AG09319 (cell line): ENCODE data around the gene SDR39U1.

ENCODE experiments used
- DNase-seq: peaks from one replicate; pipeline ENCODE4 v3.0.0-alpha.2; 2010; ENCODE audit warnings: low read depth; ENCODE audit errors: extremely low read depth
- TF ChIP-seq, protein P1 (sequence below): IDR thresholded peaks from 2 replicates; pipeline ENCODE4 v1.5.1; 2011; ENCODE audit warnings: low read depth, mild to moderate bottlenecking, inconsistent platforms, low read length, moderate library complexity

Gene SDR39U1

DNA sequence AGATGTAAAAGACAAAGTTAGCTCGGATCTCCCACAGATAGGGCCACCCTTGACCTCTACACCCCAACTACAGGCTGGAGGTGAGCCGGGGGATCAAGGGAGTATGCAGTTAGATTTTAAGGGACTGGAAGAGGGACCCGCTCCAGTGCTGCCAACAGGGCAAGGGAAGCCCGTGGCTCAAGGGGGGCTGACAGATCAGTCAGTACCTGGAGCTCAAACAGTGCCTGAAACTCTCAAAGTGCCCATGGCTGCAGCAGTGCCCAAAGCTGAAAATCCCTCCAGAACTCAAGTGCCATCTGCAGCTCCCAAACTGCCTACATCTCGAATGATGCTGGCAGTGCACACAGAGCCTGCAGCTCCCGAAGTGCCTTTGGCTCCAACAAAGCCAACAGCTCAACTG lies 33.4 kb downstream of the SDR39U1 start:
- DNase-seq = no peak
- TF ChIP-seq, protein P1, sequence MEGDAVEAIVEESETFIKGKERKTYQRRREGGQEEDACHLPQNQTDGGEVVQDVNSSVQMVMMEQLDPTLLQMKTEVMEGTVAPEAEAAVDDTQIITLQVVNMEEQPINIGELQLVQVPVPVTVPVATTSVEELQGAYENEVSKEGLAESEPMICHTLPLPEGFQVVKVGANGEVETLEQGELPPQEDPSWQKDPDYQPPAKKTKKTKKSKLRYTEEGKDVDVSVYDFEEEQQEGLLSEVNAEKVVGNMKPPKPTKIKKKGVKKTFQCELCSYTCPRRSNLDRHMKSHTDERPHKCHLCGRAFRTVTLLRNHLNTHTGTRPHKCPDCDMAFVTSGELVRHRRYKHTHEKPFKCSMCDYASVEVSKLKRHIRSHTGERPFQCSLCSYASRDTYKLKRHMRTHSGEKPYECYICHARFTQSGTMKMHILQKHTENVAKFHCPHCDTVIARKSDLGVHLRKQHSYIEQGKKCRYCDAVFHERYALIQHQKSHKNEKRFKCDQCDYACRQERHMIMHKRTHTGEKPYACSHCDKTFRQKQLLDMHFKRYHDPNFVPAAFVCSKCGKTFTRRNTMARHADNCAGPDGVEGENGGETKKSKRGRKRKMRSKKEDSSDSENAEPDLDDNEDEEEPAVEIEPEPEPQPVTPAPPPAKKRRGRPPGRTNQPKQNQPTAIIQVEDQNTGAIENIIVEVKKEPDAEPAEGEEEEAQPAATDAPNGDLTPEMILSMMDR = no peak

DNA sequence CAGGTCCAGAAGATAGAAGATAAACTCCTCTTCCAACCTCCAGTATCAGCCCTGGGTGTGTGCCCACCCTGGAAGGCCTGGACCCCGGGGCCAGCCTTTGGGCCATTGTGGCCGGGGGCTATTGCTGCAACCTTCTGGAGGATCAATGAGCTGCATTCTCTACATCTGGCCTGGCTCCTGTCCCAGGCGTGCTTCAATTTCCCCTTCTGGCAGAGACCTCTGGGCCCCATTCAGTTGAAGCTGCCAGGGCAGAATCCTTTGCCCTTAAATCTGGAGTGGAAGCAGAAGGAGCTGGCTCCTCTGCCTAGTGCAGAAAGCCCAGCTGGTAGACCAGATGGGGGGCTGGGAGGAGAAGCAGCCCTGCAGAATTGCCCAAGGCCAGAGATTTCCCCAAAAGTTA lies 33.8 kb downstream of the SDR39U1 start:
- TF ChIP-seq, protein P1 = no peak
- DNase-seq = no peak

DNA sequence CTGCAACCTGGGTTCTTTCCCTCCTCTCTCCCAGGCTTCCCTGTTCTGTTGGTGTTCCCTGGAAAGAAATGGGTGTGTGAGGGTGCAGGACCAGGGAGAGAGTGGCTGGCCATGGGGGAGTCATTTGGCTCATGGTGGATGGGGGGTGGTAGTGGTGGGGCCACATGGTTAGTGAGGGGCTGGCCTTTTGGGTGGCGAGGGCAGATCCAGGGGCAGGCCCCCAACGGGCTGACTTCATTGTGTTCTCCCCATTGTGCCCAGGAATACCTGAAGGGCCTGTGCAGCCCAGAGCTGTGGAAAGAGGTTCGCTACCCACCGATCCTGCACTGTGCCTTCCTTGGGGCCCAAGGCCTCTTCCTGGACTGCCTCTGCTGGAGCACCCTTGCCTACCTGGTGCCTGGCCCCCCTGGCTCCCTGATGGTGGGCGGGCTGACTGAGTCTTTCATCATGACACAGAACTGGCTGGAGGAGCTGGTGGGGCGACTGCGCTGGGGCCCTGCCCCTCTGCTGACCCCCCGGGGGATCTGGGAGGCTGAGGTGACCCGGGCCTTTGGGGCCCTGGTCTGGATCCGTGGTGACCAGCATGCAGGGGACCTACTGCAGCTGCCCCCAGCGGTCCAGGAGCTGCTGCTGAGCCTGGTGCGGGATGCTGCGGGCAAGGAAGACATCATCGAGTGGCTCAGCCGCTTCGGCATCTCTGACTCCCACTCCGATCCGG lies 34.8 kb downstream of the SDR39U1 start:
- TF ChIP-seq, protein P1 = no peak
- no peak for DNase-seq

GRCh38 chr14:24406416-24406815 lies 36.2 kb downstream of the SDR39U1 start:
- TF ChIP-seq, protein P1 = no peak
- no peak for DNase-seq

- DNase-seq = no peak
- TF ChIP-seq, protein P1 = no peak
Measured at GRCh38 chr14:24404814-24405213, 37.8 kb downstream of the SDR39U1 start.

- TF ChIP-seq, protein P1 = no peak
- DNase-seq = no peak
Measured at GRCh38 chr14:24403294-24403998, 39.1 kb downstream of the SDR39U1 start.
